Measurements from ENCODE around the gene ASB2. TPM values are rescaled to one million over a fixed set of nuclear protein-coding genes. Genes with fewer than 3 reads are reported as not detected.

ASB2 gene
- total and polyA plus RNA-seq, 2 of the 8 experiments (the other 6 are each of a cell fraction or from before 2014, with no cell fraction given) = 1.0 to 2.1 TPM

- TF ChIP-seq CHD7 (IDR thresholded peaks at IDR 0.05; ENCODE audit: insufficient replicate concordance, low read length) (no peak), TAF7 (optimal IDR thresholded peaks at IDR 0.05; ENCODE audit: borderline replicate concordance, low read depth, low read length) (no peak)
Observed at GRCh38 chr14:94011795-94012194, 35.4 kb upstream of the ASB2 start (continued).
